ENCODE measurements around the gene SYNE1. TPM values are rescaled to one million over a fixed set of nuclear protein-coding genes. Genes with fewer than 3 reads are reported as not detected.

SYNE1 gene
- total RNA-seq, 1 experiment from 2014 or later: 3.0 TPM

- H4K8ac ChIP-seq (replicated peaks; ENCODE audit: insufficient read length, low read depth, low read length): no peak overlapping the region
- H3K9me3 ChIP-seq (ENCODE audit: control insufficient read depth, low read depth, low read length): no peaks in the 10 kb centered on the region
- Mint-ChIP-seq H3K4me1 (peaks cover 0 to 8% of the 10 kb centered on the region in 2 experiments; a peak in 2 of 4 replicates), H3K27ac (no peak overlapping the region), H3K9me3 (no peaks in the 10 kb centered on the region; a peak in 1 of 5 replicates), H3K4me3 (no peak overlapping the region), H3K36me3 (ENCODE audit: insufficient read depth in 1 of 3, low read depth in 3 of 3) (no peaks in the 10 kb centered on the region), H3K27me3 (ENCODE audit: low read depth) (no peaks in the 10 kb centered on the region)
- no peaks in the 10 kb centered on the region for H3K79me1 ChIP-seq (ENCODE audit: insufficient read depth, low read depth, low read length, poor library complexity, severe bottlenecking)
- H3K27me3 ChIP-seq (ENCODE audit: insufficient read depth, low read length): no peaks in the 10 kb centered on the region
- no peak overlapping the region for H2BK15ac ChIP-seq (ENCODE audit: low read depth, low read length)
- no peak overlapping the region for H2BK20ac ChIP-seq (ENCODE audit: low read depth, low read length, poor library complexity, severe bottlenecking)
- no peak overlapping the region for H3K56ac ChIP-seq (ENCODE audit: insufficient read length, low read depth, low read length)
- H3K79me2 ChIP-seq (ENCODE audit: insufficient read depth, low read length): no peaks in the 10 kb centered on the region
- no peaks in the 10 kb centered on the region for H3K23me2 ChIP-seq (ENCODE audit: insufficient read length, low read depth, low read length, poor library complexity, severe bottlenecking)
- no peak overlapping the region for H3K4ac ChIP-seq (ENCODE audit: low read depth, low read length)
- H3K18ac ChIP-seq (ENCODE audit: insufficient read length, low read depth, low read length): no peak overlapping the region
- H2AFZ ChIP-seq (ENCODE audit: low read length): no peak overlapping the region
- H2BK12ac ChIP-seq (ENCODE audit: insufficient read length, low read depth, low read length): no peak overlapping the region
- no peak overlapping the region for H2BK120ac ChIP-seq (ENCODE audit: low read depth, low read length, poor library complexity, severe bottlenecking)
- no peak overlapping the region for H3K14ac ChIP-seq (ENCODE audit: insufficient read depth, low read length)
- no peak overlapping the region for H4K5ac ChIP-seq (ENCODE audit: insufficient read length, low read depth, low read length)
- no peaks in the 10 kb centered on the region for H4K20me1 ChIP-seq (ENCODE audit: control insufficient read depth, insufficient read depth, insufficient read length)
- TF ChIP-seq CTCF (conservative IDR thresholded peaks at IDR 0.05): no peak
- no peak overlapping the region for H3K4me2 ChIP-seq (ENCODE audit: insufficient read depth, insufficient read length, low read length)
- no peak overlapping the region for H3K9ac ChIP-seq (ENCODE audit: extremely low read depth, insufficient read length, low read length)
- no peak for DNase-seq
- no peak overlapping the region for H3K23ac ChIP-seq (ENCODE audit: insufficient read length, low read depth, low read length)
- H3T11ph ChIP-seq (ENCODE audit: low read length): no peak overlapping the region
- no peak overlapping the region for H2AK5ac ChIP-seq (ENCODE audit: insufficient read length, low read length)
- peaks cover 4% of the 10 kb centered on the region for H3K4me1 ChIP-seq (ENCODE audit: insufficient read depth, low read length)
- no peak overlapping the region for H3K27ac ChIP-seq (ENCODE audit: insufficient read length, low read depth, low read length)
- no peak overlapping the region for H2BK5ac ChIP-seq (ENCODE audit: insufficient read length, low read length)
- no peak overlapping the region for H4K91ac ChIP-seq (ENCODE audit: insufficient read length, low read depth, low read length)
Measured at GRCh38 chr6:152673236-152673635, 36.1 kb upstream of the SYNE1 start.
